Right lobe of liver (tissue), 6 donors: ENCODE measurements around the gene ZNF738. TPM values are rescaled to one million over a fixed set of nuclear protein-coding genes. Genes with fewer than 3 reads are reported as not detected.
"Not testable (repeated sequence)": the region's sequence is repeated elsewhere in the genome, so short reads cannot be mapped to it uniquely, and the experiment has no call there.

ENCODE experiments used
- ATAC-seq, 4 donors: fragments of 200-7000 bp; cut with Tn5 transposase; one replicate each; pipeline ENCODE4 v1.9.1; 2020; ENCODE audit warnings: mild to moderate bottlenecking in 4 of 4, moderate library complexity in 4 of 4
- DNase-seq, 3 donors: peaks; one replicate each; pipeline ENCODE4 v3.0.0-alpha.2; 2020
- H3K27ac ChIP-seq, 3 donors: fragments of 200-600 bp; one replicate each; pipeline ENCODE4 v1.8.0; 2022
- H3K27me3 ChIP-seq, 2 donors: fragments of 200-600 bp; one replicate each; pipeline ENCODE4 v1.8.0; 2022
- H3K36me3 ChIP-seq, 4 donors: fragments of 200-600 bp; sonication (generic) in 1 of 4; one replicate each; pipeline versions ENCODE4 v1.5.1 to v1.8.0; 2017 to 2022; ENCODE audit warnings: control low read depth in 1 of 4
- H3K4me1 ChIP-seq, 4 donors: fragments of 200-600 bp; sonication (generic) in 1 of 4; one replicate each; pipeline versions ENCODE4 v1.5.1 to v1.8.0; 2017 to 2022; ENCODE audit warnings: control low read depth in 1 of 4
- H3K4me3 ChIP-seq, 3 donors: fragments of 200-600 bp; one replicate each; pipeline ENCODE4 v1.8.0; 2022
- H3K9me3 ChIP-seq, 4 donors: fragments of 200-600 bp; sonication (generic) in 1 of 4; one replicate each; pipeline versions ENCODE4 v1.5.1 to v1.8.0; 2017 to 2022; ENCODE audit warnings: control low read depth in 1 of 4
- CTCF ChIP-seq, 4 donors: fragments of 200-600 bp in 3 of 4; fragments of 450-650 bp in 1 of 4; IDR thresholded peaks; one replicate each; pipeline versions ENCODE4 v1.5.1 to v1.8.0; 2016 to 2022; ENCODE audit warnings: antibody characterized with exemption in 4 of 4, mild to moderate bottlenecking in 2 of 4
- POLR2A ChIP-seq: fragments of 450-650 bp; IDR thresholded peaks from one replicate; pipeline ENCODE4 v1.6.1; 2017; ENCODE audit warnings: antibody characterized with exemption, mild to moderate bottlenecking
- WGBS: methylation state at CpG from one replicate; pipeline ENCODE4 v1.1.6; 2018; ENCODE audit warnings: low coverage, low lambda C conversion rate; ENCODE audit not compliant: insufficient coverage; ENCODE audit errors: missing lambda C conversion rate; 5-methylcytosine and 5-hydroxymethylcytosine counted together
- intact Hi-C, 2 donors: fragments of 100-400 bp; cut with DNase I; formaldehyde crosslinking; loops; one replicate each; pipeline versions ENCODE4 v1.11.2 to v1.14.1; 2022
- long read RNA-seq: library from polyadenylated mRNA; unstranded; transcript quantifications from one replicate; pipeline ENCODE4 v2.0.0, GENCODE V29; 2019
- total RNA-seq, 6 experiments: library from RNA; depleted of rRNA in 2 of 6; stranded (reverse); fragments of >200 nt in 2 of 6; fragmentation: NEBNext Ultra II Directional in 3 of 6; extraction: Animal tissue kit (Norgen Biotek cat#: 25700) in 3 of 6; gene quantifications; one replicate each; pipeline versions ENCODE4 v1.1.0 to v1.2.4, GENCODE V29; 2016 to 2023
- donor health status: DM: no; HTN: yes; CAD: no.
- donor health status: DM: no; HTN: no; CAD: no.
- donor health status: DM: no; HTN: no; CAD: no.
- donor health status: DM: no; HTN: yes; CAD: no.
- donor health status: DM: no; HTN: yes; CAD: no.

ZNF738 gene
- under 1 TPM; 0.18 to 0.81 (median 0.60) TPM for total RNA-seq
- long read RNA-seq: 0 reads

- no peaks in the 10 kb centered on the region for H3K36me3 ChIP-seq
- ATAC-seq (peak; percentile 93 to 98 (median 98)), DNase-seq (peak; percentile 79 to 83 (median 80))
- H3K27ac ChIP-seq: peak within 1 kb of the TSS in 1 of 3 donors; percentile 69
- intact Hi-C loops: no loop called here
- no peaks in the 10 kb centered on the region for H3K9me3 ChIP-seq
- WGBS: 4% methylated on average over 5 of the region's 36 CpGs
- H3K4me1 ChIP-seq: no peaks in the 10 kb centered on the region
- no peaks in the 10 kb centered on the region for H3K27me3 ChIP-seq
- peak within 1 kb of the TSS; percentile 40 to 54 (median 46) for H3K4me3 ChIP-seq
- no peak for TF ChIP-seq CTCF (IDR thresholded peaks at IDR 0.05)
- TF ChIP-seq POLR2A: no peak
Observed at GRCh38 chr19:21358768-21359451, at the start of gene ZNF738. TSS of gene ZNF738 (plus strand) at chr19:21359000. CDS start at chr19:21359141, 141 bp downstream.

GRCh38 chr19:21312807-21313206, 46.0 kb upstream of the ZNF738 start:
- H3K36me3 ChIP-seq, ATAC-seq, intact Hi-C loops: not testable (repeated sequence)

GRCh38 chr19:21314676-21315075, 44.1 kb upstream of the ZNF738 start:
- no peaks in the 10 kb centered on the region for H3K36me3 ChIP-seq
- H3K4me1 ChIP-seq: no peaks in the 10 kb centered on the region
- no peak overlapping the region for H3K27ac ChIP-seq
- intact Hi-C loops: no loop called here
- ATAC-seq: no peak
- TF ChIP-seq CTCF (IDR thresholded peaks at IDR 0.05): no peak
- no peak for TF ChIP-seq POLR2A
- H3K4me3 ChIP-seq: no peak overlapping the region
- no peaks in the 10 kb centered on the region for H3K27me3 ChIP-seq
- no peaks in the 10 kb centered on the region for H3K9me3 ChIP-seq
- 70% methylated on average over 1 of the region's 1 CpG for WGBS
- no peak for DNase-seq

More at GRCh38 chr19:21312807-21313206, 46.0 kb upstream of the ZNF738 start:
- not testable (repeated sequence) for H3K9me3 ChIP-seq, H3K4me3 ChIP-seq, H3K4me1 ChIP-seq, DNase-seq, H3K27ac ChIP-seq, H3K27me3 ChIP-seq
- 86% methylated on average over 2 of the region's 2 CpGs for WGBS

GRCh38 chr19:21317821-21318220, 41.0 kb upstream of the ZNF738 start:
- Histone ChIP-seq H3K36me3 (no peaks in the 10 kb centered on the region), H3K9me3 (no peaks in the 10 kb centered on the region), H3K4me3 (no peak overlapping the region), H3K27me3 (no peaks in the 10 kb centered on the region), H3K27ac (no peak overlapping the region), H3K4me1 (no peaks in the 10 kb centered on the region)
- 73% methylated on average over 1 of the region's 1 CpG for WGBS
- DNase-seq (no peak), ATAC-seq (no peak)
- intact Hi-C loops: no loop called here
- TF ChIP-seq POLR2A (no peak), CTCF (IDR thresholded peaks at IDR 0.05) (no peak)

- no peak overlapping the region for H3K4me3 ChIP-seq
- H3K27ac ChIP-seq: no peak overlapping the region
- no peak for TF ChIP-seq POLR2A
- no peak for TF ChIP-seq CTCF (IDR thresholded peaks at IDR 0.05)
- H3K9me3 ChIP-seq: no peaks in the 10 kb centered on the region
- H3K27me3 ChIP-seq: no peaks in the 10 kb centered on the region
- DNase-seq: no peak
- H3K4me1 ChIP-seq: no peaks in the 10 kb centered on the region
- no peak for ATAC-seq
- intact Hi-C loops: no loop called here
- 95% methylated on average over 2 of the region's 4 CpGs for WGBS
- H3K36me3 ChIP-seq: no peaks in the 10 kb centered on the region
Observed at GRCh38 chr19:21321134-21321533, 37.7 kb upstream of the ZNF738 start.
